ENCODE measurements around the gene CSE1L.
"Not testable (repeated sequence)": the region's sequence is repeated elsewhere in the genome, so short reads cannot be mapped to it uniquely, and the experiment has no call there.

Gene CSE1L

DNA sequence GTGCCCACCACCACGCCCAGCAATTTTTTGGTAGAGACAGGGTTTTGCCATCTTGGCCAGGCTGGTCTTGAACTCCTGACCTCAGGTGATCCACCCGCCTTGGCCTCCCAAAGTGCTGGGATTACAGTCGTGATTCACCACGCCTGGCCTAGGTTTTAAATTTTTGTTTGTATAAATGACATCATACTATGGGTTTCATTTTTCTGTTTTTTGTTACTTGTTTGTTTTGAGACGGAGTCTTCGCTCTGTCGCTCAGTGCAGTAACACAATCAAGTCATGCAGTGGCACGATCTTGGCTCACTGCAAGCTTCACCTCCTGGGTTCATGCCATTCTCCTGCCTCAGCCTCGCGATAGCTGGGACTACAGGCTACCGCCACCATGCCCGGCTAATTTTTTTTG lies 36.2 kb downstream of the CSE1L start:
- not testable (repeated sequence) for DNase-seq

DNA sequence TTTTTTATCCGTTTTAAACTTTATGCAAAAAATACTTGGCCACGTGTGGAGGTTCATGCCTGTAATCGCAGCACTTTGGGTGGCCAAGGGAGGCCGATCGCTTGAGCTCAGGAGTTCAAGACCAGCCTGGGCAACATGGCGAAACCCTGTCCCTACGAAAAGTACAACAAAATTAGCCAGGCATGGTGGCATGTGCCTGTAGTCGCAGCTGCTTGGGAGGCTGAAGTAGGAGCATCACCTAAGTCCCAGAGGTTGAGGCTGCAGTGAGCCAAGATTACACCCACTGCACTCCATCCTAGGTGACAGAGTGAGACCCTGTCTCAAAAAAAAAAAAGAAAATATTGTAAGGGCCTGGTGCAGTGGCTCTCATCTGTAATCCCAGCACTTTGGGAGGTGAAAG lies 45.0 kb downstream of the CSE1L start:
- DNase-seq: no peak

DNA sequence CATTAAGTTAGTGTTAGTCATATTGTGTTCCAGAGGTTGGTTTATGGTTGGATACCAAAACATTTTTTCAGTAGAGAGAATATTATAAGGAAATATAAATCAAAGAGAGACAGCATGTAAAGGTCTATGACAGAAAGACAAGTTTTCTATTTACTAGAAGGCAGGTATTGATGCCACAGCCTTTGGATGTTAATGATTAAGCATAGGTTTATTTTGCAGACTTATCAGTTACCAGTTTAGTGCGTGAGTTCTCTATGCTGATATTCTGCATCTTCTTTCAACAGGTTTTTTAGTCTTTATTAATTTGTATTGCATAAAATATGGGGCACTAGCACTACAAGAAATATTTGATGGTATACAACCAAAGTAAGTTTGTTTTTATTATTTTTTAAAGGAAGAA lies 45.6 kb downstream of the CSE1L start:
- no peak for DNase-seq

DNA sequence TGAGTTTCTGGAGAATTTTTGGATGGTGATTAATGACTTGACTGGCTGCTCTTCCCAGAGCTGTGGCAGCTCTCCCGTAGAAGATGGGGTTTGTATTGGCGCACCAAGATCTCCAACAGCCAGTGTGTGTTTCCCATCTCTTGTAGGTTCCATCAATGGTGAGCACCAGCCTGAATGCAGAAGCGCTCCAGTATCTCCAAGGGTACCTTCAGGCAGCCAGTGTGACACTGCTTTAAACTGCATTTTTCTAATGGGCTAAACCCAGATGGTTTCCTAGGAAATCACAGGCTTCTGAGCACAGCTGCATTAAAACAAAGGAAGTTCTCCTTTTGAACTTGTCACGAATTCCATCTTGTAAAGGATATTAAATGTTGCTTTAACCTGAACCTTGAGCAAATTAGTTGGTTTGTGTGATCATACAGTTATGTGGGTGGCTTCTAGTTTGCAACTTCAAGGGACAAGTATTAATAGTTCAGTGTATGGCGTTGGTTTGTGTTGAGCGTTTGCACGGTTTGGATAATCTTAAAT lies 50.2 kb downstream of the CSE1L start:
- no peak for DNase-seq

DNA sequence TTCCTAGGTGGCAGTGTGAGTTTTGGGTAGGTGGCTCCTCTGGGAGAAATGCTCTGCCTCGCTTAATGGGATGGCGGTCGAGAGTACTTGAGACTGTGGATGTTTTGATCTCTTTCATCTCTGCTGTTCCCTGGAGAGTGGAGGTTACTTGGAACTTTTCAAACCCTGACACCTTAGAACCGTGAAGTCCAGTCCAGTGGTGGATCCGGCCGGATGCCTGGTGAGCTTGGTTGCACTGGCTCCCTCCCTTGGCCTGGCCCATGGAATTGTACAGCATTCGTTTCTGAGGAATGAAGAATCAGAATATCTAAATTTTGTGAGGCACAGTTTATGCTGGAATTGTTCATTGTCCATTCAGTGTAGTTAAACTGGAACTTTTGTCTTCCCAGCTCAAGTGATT lies 51.0 kb downstream of the CSE1L start:
- no peak for DNase-seq

DNA sequence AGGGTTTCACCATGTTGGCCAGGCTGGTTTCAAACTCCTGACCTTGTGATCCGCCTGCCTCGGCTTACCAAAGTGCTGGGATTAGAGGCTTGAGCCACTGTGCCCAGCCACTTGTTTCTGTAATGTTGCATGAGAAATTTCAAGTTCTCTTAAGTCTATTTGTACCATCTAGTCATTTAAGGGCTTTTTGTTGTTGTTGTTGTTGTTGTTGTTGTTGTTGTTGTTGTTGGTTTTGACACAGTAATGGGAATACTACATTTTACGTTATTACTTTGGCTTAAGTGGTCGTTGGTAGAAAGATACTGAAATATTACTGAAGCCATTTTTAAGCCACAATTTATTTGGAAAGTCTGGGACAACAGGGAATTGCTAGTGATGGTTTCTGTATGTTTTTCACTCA lies 52.0 kb downstream of the CSE1L start:
- DNase-seq: no peak

DNA sequence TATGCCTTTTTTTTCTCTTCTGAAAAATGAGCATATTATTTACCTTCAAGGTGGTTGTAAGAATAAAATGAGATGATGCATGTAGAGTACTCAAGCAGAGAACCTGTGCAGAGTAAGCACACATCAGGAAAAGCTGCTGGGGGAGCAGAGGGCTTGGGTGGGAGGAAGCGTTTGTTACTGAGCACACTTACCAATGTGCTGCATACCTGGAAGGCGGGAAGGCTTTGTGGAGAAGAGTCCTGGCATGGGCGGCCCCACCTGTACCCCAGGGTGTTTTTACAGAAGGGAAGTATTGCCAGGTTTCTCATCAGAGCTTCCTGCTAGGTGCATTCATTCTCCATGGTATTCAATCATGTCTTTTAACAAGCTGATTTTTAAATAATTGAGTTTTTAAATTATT lies 52.9 kb downstream of the CSE1L start:
- DNase-seq: no peak

DNA sequence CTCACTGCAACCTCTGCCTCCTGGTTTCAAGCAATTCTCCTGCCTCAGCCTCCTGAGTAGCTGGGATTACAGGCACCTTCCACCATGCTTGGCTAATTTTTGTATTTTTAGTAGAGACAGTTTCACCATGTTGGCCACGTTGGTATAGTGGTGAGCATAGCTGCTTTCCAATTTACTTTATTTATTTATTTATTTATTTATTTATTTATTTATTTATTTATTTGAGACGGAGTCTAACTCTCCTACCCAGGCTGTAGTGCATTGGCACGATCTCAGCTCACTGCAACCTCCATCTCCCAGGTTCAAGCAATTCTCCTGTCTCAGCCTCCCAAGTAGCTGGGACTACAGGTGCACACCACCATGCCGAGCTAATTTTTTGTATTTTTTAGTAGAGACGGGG lies 54.2 kb downstream of the CSE1L start:
- not testable (repeated sequence) for DNase-seq

DNA sequence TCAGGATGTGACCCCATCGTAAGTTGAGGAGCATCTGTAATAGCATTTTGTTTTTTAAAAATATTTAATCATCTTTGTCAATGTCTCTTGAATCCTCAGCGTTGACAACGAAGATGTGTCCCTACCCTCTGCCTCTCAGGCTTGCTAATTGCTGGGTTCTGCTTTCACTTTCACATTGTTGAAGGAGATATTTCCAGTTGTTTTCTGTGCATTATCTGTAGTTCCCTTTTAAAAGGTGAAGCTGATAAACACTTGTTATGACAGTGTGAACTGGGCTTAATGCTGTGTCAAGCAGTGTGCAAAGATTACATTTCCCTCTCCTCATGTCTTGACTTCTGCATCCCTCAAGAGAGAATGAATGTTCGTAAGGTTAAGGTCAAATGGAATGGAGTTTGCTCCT lies 54.9 kb downstream of the CSE1L start:
- no peak for DNase-seq

DNA sequence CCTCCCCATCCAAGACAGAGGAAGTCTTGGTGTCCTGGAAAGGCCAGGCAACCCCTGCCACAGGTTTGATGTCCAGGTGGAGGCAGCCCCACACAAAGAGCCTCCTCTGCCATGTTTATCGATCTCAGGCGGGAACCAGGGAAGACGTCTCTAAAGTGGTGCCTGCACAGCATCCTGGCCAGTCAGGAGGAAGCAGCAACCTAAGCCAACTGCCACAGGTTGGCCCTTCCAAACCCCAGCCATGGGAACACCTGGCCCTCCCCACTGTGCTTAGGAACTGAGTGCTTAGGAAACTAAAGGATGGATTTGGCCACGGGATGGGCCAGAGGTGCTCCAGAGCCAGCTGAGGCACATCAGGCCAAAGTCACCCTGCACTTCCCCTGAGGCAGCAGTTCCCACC lies 56.9 kb downstream of the CSE1L start:
- DNase-seq: no peak

DNA sequence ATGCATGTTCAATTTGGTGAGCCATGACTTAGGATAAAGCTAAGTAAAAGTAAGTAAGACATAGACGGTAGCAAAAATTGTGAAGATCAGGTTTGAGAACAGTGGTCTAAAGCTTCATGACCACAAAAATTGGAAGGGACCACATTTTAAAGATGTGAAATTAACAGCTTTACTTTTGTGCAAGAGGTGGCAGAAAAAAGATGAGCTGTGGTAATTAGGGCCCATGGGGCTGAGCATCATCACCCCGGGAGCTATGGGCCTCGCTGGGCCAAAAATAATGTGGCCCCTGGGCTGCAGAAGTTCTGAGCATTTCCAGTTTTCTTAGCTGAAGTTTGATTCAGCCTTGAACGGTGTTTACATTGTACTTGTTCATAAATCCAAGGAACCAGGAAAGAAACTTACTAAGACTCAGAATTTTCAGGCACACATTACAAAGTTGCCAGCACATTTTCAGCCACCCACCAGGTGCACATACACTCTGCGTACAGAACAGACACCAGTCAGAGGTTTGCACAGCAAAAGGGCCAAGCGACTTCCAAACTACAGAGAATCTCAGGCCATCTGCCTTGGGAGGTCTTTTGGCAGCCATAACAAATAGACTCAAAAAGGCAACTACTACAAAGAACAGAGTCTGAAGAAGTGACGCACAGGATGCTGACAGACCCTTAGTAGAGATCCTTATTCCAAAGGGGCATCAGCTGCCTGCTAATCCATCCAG lies 57.7 kb downstream of the CSE1L start:
- no peak for DNase-seq

DNA sequence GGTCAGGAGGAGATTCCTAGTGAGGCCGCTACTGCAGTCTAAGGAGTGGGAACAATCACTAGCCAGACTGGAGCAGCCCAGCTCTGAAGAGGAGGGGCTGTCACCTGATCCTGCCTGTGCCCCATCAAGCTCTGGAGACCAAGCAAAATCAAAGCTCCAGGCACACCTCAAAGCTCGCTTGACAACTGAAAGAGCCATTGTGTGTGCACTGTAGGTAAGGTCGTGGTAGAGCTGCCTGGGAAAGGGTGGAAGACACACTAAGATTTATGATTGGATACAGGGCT lies 58.2 kb downstream of the CSE1L start:
- DNase-seq: no peak

DNA sequence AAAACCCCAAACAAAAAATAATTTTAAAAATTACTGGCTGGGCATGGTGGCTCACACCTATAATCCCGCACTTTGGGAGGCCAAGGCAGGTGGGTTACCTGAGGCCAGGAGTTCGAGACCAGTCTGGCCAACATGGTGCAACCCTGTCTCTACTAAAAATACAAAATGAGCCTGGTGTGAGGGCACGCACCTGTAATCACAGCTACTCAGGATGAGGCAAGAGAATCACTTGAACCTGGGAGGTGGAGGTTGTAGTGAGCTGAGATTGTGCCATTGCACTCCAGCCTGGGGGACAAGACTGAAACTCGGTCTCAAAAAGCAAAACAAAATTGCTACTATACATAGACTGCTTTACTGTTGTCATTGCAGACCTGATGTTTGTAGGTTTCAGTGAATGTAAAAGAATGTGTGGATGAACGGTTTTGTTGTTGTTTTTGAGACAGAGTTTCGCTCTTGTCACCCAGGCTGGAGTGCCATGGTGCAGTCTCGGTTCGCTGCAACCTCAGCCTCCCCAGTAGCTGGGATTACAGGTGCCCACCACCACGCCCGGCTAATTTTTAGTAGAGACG lies 59.0 kb downstream of the CSE1L start:
- not testable (repeated sequence) for DNase-seq

DNA sequence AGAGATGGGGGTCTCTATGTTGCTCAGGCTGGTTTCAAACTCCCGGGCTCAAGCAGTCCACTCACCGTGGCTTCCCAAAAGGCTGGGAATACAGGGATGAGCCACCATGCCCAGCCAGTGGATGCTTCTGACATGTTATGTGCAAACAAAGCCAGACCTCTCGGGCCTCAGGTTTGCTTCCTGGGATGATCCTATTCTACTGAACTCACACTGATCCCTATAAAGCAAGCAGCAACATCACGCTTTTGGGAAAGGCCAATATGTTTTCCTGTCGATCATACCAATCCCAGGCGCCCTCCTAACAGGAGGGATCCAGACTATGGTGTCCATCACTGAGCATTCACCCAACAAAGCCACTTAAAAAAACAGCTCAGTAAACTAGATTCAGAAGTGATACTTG lies 60.2 kb downstream of the CSE1L start:
- no peak for DNase-seq

DNA sequence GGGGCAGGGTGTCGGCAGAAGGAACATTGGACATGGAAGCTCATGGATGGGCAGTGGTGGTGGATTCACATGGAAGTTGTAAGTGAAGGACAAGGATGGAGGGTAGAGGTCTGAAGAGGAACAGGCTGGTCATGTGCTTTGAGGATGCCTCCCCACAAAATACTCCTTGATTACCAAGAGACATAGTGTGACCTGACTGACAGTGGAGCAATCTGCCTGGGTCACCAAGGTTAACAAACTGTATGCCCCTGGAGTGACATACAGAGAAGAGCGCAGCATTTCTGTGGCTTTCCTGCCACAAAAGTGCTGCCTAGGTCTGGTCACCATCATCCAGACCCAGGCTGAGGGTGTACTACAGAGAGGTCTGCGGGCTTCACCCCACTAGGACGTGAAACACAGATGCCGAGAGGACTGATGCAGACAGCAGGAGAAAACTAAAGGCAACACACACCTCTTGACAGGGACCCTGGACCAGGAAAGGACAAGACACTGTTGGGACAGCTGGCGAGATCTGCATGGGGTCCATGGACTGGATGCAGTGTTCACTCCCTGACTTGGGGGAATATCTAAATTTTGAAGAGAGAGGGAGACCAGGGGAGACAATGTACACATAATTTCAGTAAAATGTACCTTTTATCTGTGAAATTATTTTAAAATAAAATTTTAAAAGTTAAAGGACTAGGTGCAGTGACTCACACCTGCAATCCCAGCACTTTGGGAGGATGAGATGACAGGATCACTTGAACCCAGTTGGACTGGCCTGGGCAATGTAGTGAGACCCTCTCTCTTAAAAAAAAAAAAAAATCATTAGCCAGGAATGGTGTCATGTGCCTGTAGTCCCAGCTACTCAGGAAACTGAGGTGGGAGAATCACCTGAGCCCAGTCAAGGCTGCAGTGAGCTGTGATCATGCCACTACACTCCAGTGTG lies 64.9 kb downstream of the CSE1L start:
- DNase-seq: no peak

DNA sequence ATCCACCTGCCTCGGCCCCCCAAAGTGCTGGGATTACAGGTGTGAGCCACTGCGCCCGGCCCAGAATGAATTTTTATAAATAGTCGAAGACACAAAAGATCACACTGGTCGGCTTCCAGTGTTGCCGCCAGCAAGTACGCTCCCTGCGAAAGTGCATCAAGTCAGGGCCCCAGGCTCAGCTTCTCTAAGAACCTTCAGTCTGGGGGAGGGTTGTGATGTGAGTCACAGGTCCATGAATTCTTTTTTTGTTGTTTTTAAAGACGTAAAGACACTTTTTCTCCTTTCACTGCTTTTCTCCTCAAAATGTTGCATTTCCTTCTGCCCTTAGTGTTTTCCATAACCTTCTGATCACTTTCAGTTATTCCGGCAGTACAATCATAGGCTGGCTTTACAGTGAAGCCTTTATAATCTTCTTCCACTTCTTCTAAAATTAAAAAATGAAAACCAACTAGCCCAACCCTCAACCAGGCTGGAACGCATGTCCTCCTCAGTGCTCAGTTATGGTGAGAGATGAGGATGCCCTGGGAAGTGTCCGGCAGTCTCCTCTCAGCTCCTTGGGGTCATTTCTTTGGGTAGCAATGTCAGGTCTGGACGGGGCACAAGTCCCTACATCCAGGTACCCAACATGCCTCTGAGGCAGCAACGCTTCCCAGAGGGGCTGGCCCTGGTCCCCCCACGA lies 66.6 kb downstream of the CSE1L start:
- no peak for DNase-seq

DNA sequence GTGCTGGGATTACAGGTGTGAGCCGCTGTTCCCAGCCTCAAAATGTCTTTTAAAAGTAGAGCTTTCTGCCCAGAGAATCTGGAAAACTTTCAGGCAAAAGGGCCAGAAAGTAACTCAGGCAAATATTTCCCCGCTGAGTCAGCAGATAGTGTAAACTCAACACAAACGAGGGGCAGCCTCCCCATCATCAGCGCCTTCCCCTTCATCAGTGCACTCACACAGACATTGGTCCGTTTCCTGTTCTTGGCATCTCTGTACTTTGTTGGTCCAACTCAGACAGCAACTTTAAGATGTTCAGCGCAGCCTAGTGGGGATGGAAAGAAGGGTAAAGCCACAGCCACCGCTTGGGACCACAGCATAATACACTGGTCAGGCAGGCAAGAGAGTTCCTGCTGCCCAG lies 69.5 kb downstream of the CSE1L start:
- no peak for DNase-seq

DNA sequence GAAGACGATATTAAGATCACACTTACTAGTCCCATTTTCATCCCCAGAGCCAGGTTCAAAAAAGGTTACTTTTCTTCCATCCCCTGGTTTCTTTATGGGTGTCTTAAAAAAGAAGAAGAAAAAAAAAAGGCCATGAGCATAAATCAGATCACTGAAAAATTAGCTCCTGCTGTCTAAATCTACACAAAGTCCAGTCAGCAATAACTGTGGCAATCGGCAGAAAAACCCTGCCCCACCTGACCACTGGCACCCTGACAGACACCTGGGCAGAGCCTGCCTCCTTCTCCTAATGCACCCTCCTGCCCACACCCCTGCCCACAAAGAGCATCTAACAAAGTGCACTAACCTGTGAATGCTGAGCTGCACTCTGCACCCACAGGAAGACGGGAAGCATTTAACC lies 72.2 kb downstream of the CSE1L start:
- no peak for DNase-seq

DNA sequence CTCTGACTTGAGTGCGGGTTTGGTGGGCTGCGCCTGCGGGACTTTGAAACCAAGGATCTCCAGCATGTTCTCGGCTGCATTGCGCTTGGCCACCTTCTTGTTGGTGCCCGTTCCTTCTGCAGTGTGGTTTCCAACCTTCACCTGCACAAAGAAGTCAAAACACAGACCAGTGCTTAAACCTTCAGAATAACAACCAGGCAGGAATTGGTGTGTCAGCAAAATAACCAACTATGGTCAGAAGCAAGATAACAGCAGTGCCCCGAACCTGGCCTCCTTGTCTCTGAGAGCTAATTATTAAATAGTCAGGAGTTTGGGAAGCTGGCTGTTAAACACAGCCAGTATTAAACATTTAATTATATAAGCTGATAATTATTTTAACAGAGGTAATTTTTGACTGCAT lies 73.9 kb downstream of the CSE1L start:
- DNase-seq: no peak

DNA sequence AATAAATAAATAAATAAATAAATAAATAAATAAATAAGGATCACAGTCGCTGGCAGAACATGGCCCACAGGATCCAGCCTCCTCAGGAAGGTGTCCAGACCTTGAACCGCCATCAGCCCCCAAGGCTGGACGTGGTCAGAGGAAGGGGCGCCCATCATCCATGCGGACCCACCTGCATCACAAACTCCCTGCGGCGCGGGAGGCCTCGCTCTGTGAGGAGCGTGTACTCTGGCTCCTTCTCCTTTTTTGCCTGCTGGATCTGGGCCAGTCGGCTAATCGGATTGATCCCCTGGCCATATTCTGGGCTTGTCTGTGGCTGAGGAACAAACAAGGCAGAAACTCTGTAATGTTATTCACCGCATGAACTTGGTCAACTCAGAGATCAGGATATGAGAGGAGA lies 76.8 kb downstream of the CSE1L start:
- DNase-seq: no peak

DNA sequence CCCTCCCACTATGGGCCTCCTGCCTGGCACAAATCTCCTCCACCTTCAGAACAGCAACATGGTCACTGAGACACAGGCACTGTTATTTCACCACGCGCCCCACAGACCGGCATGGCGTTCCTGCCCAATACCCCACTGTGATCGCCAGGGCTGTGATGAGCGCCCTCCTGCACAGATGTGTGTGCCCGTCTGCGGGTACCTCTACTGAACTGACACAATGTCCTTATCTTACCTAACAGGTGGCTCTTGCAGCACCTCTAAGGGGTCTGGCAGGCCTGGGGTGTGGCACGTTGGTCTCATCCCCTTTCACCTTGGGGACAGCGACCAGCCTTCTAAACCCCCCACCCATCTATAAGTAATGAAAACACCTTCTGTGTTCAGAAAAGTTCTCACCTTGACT lies 77.9 kb downstream of the CSE1L start:
- no peak for DNase-seq

DNA sequence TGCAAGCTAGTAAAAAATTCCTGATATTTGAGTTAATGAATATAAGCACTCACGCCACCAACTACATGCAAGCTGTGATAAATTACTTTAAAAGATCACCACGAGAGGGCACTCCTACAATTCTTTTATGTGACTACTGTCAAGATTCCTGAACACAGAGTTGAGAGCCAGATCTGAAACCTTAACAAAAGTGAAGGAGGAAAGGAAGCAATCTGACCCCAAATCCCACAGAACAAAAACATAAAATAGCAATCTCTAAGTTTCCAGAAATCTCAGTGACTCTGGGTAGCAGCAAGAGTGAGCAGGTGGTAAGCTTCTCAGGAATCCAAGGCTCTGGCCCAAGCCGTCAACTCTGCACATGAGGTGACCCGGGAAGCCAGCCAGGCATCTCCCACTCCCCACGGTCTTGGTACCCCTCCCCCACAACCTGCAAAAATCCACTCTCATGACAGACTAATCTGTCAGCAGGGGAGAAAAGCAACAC lies 86.9 kb downstream of the CSE1L start:
- DNase-seq: no peak

DNA sequence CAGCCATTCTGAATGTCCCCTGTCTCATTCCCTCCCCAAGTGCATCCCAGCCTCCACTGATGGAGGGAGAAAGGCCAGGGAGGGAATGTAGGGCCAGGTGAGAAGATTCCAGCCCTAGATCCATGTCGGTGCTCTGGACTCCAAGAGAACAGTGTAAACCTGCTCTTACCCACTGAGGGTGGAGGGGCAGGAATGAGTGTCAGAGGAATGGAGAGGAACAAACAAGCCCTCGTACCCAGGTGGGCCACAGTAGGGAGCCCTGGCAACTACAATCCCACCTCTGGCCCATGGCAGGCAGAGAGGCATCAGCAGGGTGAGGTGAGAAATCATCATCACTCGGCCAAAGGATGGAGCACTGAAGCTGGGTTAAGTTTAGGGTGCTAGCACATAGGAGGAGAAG lies 87.5 kb downstream of the CSE1L start:
- DNase-seq: no peak
